ENCODE data around the gene SOX11. TPM values are rescaled to one million over a fixed set of nuclear protein-coding genes. Genes with fewer than 3 reads are reported as not detected.

Gene SOX11
- total RNA-seq, 2 experiments from 2014 or later = not detected

GRCh38 chr2:5696404-5696944 is 4.3 kb downstream of the SOX11 start:
- H3K4me1 Mint-ChIP-seq = peaks cover 7% of the 10 kb centered on the region
- peak; percentile 35 for DNase-seq
- no peak overlapping the region for H3K27ac Mint-ChIP-seq
- H3K27me3 Mint-ChIP-seq = peaks cover 57% of the 10 kb centered on the region
- H3K4me3 Mint-ChIP-seq = no peak overlapping the region
- ATAC-seq (ENCODE audit: low read depth) = no peak
- peaks cover 3% of the 10 kb centered on the region for H3K36me3 Mint-ChIP-seq
- POLR2A ChIA-PET = no interaction called here
- no peaks in the 10 kb centered on the region for H3K9me3 Mint-ChIP-seq

GRCh38 chr2:5696945-5697521 is 4.8 kb downstream of the SOX11 start:
- Mint-ChIP-seq H3K4me3 (no peak overlapping the region), H3K36me3 (peaks cover 3% of the 10 kb centered on the region), H3K4me1 (peaks cover 7% of the 10 kb centered on the region), H3K27me3 (peaks cover 56% of the 10 kb centered on the region), H3K27ac (no peak overlapping the region), H3K9me3 (no peaks in the 10 kb centered on the region)
- POLR2A ChIA-PET = no interaction called here
- no peak for ATAC-seq (ENCODE audit: low read depth)
- peak; percentile 32 for DNase-seq

GRCh38 chr2:5697562-5697961 is 5.4 kb downstream of the SOX11 start:
- H3K4me3 Mint-ChIP-seq = no peak overlapping the region
- peaks cover 7% of the 10 kb centered on the region for H3K4me1 Mint-ChIP-seq
- H3K36me3 Mint-ChIP-seq = peaks cover 3% of the 10 kb centered on the region
- no peaks in the 10 kb centered on the region for H3K9me3 Mint-ChIP-seq
- POLR2A ChIA-PET = no interaction called here
- no peak for ATAC-seq (ENCODE audit: low read depth)
- no peak overlapping the region for H3K27ac Mint-ChIP-seq
- no peak for DNase-seq
- H3K27me3 Mint-ChIP-seq = peaks cover 55% of the 10 kb centered on the region

- Mint-ChIP-seq H3K36me3 (peaks cover 1% of the 10 kb centered on the region), H3K4me3 (no peak overlapping the region), H3K4me1 (peaks cover 5% of the 10 kb centered on the region), H3K27me3 (peaks cover 52% of the 10 kb centered on the region), H3K27ac (no peak overlapping the region), H3K9me3 (no peaks in the 10 kb centered on the region)
- DNase-seq (no peak), ATAC-seq (ENCODE audit: low read depth) (no peak)
- POLR2A ChIA-PET = no interaction called here
Observed at GRCh38 chr2:5698134-5698533, 6.0 kb downstream of the SOX11 start.

GRCh38 chr2:5699963-5700362 is 7.8 kb downstream of the SOX11 start:
- Mint-ChIP-seq H3K36me3 (peaks cover 1% of the 10 kb centered on the region), H3K27ac (no peak overlapping the region), H3K27me3 (peaks cover 37% of the 10 kb centered on the region), H3K9me3 (no peaks in the 10 kb centered on the region), H3K4me1 (peaks cover 1% of the 10 kb centered on the region), H3K4me3 (no peak overlapping the region)
- ATAC-seq (ENCODE audit: low read depth) = no peak
- DNase-seq = no peak
- POLR2A ChIA-PET = no interaction called here

GRCh38 chr2:5700551-5700950 is 8.4 kb downstream of the SOX11 start:
- Mint-ChIP-seq H3K27me3 (peaks cover 31% of the 10 kb centered on the region), H3K9me3 (no peaks in the 10 kb centered on the region), H3K4me1 (peaks cover 1% of the 10 kb centered on the region), H3K36me3 (peaks cover 1% of the 10 kb centered on the region), H3K27ac (no peak overlapping the region), H3K4me3 (no peak overlapping the region)
- no peak for ATAC-seq (ENCODE audit: low read depth)
- POLR2A ChIA-PET = no interaction called here
- no peak for DNase-seq

- H3K4me1 Mint-ChIP-seq = no peaks in the 10 kb centered on the region
- peaks cover 25% of the 10 kb centered on the region for H3K27me3 Mint-ChIP-seq
- ATAC-seq (ENCODE audit: low read depth) (no peak), DNase-seq (no peak)
- H3K4me3 Mint-ChIP-seq = no peak overlapping the region
- H3K9me3 Mint-ChIP-seq = no peaks in the 10 kb centered on the region
- H3K27ac Mint-ChIP-seq = no peak overlapping the region
- H3K36me3 Mint-ChIP-seq = no peaks in the 10 kb centered on the region
- POLR2A ChIA-PET = no interaction called here
Observed at GRCh38 chr2:5701266-5701665, 9.1 kb downstream of the SOX11 start.

- POLR2A ChIA-PET = no interaction called here
- DNase-seq (no peak), ATAC-seq (ENCODE audit: low read depth) (no peak)
- Mint-ChIP-seq H3K27me3 (peaks cover 13% of the 10 kb centered on the region), H3K4me3 (no peak overlapping the region), H3K9me3 (no peaks in the 10 kb centered on the region), H3K4me1 (no peaks in the 10 kb centered on the region), H3K27ac (no peak overlapping the region), H3K36me3 (no peaks in the 10 kb centered on the region)
Observed at GRCh38 chr2:5703166-5703565, 11.0 kb downstream of the SOX11 start.

GRCh38 chr2:5705490-5705889 is 13.3 kb downstream of the SOX11 start:
- DNase-seq (no peak), ATAC-seq (ENCODE audit: low read depth) (no peak)
- no peak overlapping the region for H3K4me3 Mint-ChIP-seq
- POLR2A ChIA-PET = no interaction called here
- H3K27ac Mint-ChIP-seq = no peak overlapping the region
- no peaks in the 10 kb centered on the region for H3K36me3 Mint-ChIP-seq
- no peaks in the 10 kb centered on the region for H3K9me3 Mint-ChIP-seq
- no peaks in the 10 kb centered on the region for H3K4me1 Mint-ChIP-seq
- no peaks in the 10 kb centered on the region for H3K27me3 Mint-ChIP-seq

GRCh38 chr2:5706717-5707455 is 14.7 kb downstream of the SOX11 start:
- DNase-seq = no peak
- POLR2A ChIA-PET = no interaction called here
- H3K4me1 Mint-ChIP-seq = no peaks in the 10 kb centered on the region
- no peak overlapping the region for H3K27ac Mint-ChIP-seq
- no peak overlapping the region for H3K4me3 Mint-ChIP-seq
- no peaks in the 10 kb centered on the region for H3K36me3 Mint-ChIP-seq
- no peak for ATAC-seq (ENCODE audit: low read depth)
- no peaks in the 10 kb centered on the region for H3K9me3 Mint-ChIP-seq
- H3K27me3 Mint-ChIP-seq = no peaks in the 10 kb centered on the region

GRCh38 chr2:5710615-5711014 is 18.4 kb downstream of the SOX11 start:
- DNase-seq = no peak
- no peak for ATAC-seq (ENCODE audit: low read depth)
- H3K4me1 Mint-ChIP-seq = no peaks in the 10 kb centered on the region
- no peak overlapping the region for H3K4me3 Mint-ChIP-seq
- H3K36me3 Mint-ChIP-seq = no peaks in the 10 kb centered on the region
- no peaks in the 10 kb centered on the region for H3K9me3 Mint-ChIP-seq
- H3K27me3 Mint-ChIP-seq = no peaks in the 10 kb centered on the region
- H3K27ac Mint-ChIP-seq = no peak overlapping the region
- POLR2A ChIA-PET = no interaction called here

- POLR2A ChIA-PET = no interaction called here
- Mint-ChIP-seq H3K27me3 (no peaks in the 10 kb centered on the region), H3K4me1 (no peaks in the 10 kb centered on the region), H3K27ac (no peak overlapping the region), H3K36me3 (no peaks in the 10 kb centered on the region), H3K4me3 (no peak overlapping the region), H3K9me3 (no peaks in the 10 kb centered on the region)
- DNase-seq (no peak), ATAC-seq (ENCODE audit: low read depth) (no peak)
Observed at GRCh38 chr2:5713101-5713500, 20.9 kb downstream of the SOX11 start.

- Mint-ChIP-seq H3K27me3 (no peaks in the 10 kb centered on the region), H3K27ac (no peak overlapping the region), H3K4me3 (no peak overlapping the region), H3K4me1 (no peaks in the 10 kb centered on the region), H3K36me3 (no peaks in the 10 kb centered on the region), H3K9me3 (peaks cover 2% of the 10 kb centered on the region)
- ATAC-seq (ENCODE audit: low read depth) (no peak), DNase-seq (no peak)
- POLR2A ChIA-PET = no interaction called here
Observed at GRCh38 chr2:5719629-5720334, 27.6 kb downstream of the SOX11 start.

GRCh38 chr2:5720426-5720825 is 28.2 kb downstream of the SOX11 start:
- Mint-ChIP-seq H3K27ac (no peak overlapping the region), H3K4me1 (no peaks in the 10 kb centered on the region), H3K4me3 (no peak overlapping the region), H3K9me3 (peaks cover 2% of the 10 kb centered on the region), H3K36me3 (no peaks in the 10 kb centered on the region), H3K27me3 (peaks cover under 1% of the 10 kb centered on the region)
- POLR2A ChIA-PET = no interaction called here
- no peak for DNase-seq
- ATAC-seq (ENCODE audit: low read depth) = no peak

Data from activated naive CD8-positive, alpha-beta T cell treated with anti-CD3 and anti-CD28 coated beads, Interleukin-2, amount 10 ng/mL, durations not matched to agents 7 days and 5 days (primary cell).